Lung (tissue), 12 donors: Measurements from ENCODE around the gene GPS1. TPM values are rescaled to one million over a fixed set of nuclear protein-coding genes. Genes with fewer than 3 reads are reported as not detected.

Experiments
- ATAC-seq: fragments of 200-7000 bp; cut with Tn5 transposase; one replicate; pipeline ENCODE4 v1.9.1; 2020; ENCODE audit warnings: moderate number of reproducible peaks; ENCODE audit not compliant: insufficient read depth, low FRiP score
- DNase-seq, 3 donors: peaks; one replicate each; pipeline ENCODE4 v3.0.0-alpha.2; 2013 to 2017
- H3K27ac ChIP-seq, 2 donors: one replicate each; pipeline ENCODE4 v1.5.1; 2013; ENCODE audit warnings: mild to moderate bottlenecking in 2 of 2, moderate library complexity in 2 of 2, control low read depth in 1 of 2, inconsistent platforms in 1 of 2, low read depth in 1 of 2, low read length in 1 of 2
- H3K27me3 ChIP-seq, 3 donors: one replicate each; pipeline ENCODE4 v1.5.1; 2013; ENCODE audit warnings: low read length in 2 of 3; ENCODE audit not compliant: control insufficient read depth in 3 of 3, insufficient read depth in 3 of 3
- H3K36me3 ChIP-seq, 4 donors: one replicate each; pipeline ENCODE4 v1.5.1; 2013; ENCODE audit warnings: low read length in 4 of 4, mild to moderate bottlenecking in 1 of 4, moderate library complexity in 1 of 4; ENCODE audit not compliant: control insufficient read depth in 4 of 4, insufficient read depth in 4 of 4
- H3K4me1 ChIP-seq, 5 donors: one replicate each; pipeline ENCODE4 v1.5.1; 2013; ENCODE audit warnings: low read length in 5 of 5, mild to moderate bottlenecking in 2 of 5, moderate library complexity in 1 of 5; ENCODE audit not compliant: control insufficient read depth in 5 of 5, insufficient read depth in 5 of 5
- H3K4me3 ChIP-seq: one replicate; pipeline ENCODE4 v1.5.1; 2013; ENCODE audit warnings: mild to moderate bottlenecking, control low read depth, moderate library complexity
- H3K9ac ChIP-seq, 2 donors: one replicate each; pipeline ENCODE4 v1.5.1; 2013; ENCODE audit warnings: low read length in 2 of 2, control low read depth in 1 of 2; ENCODE audit not compliant: insufficient read depth in 1 of 2
- H3K9me3 ChIP-seq, 4 donors: one replicate each; pipeline ENCODE4 v1.5.1; 2013; ENCODE audit warnings: low read length in 3 of 4, mild to moderate bottlenecking in 1 of 4, moderate library complexity in 1 of 4; ENCODE audit not compliant: control insufficient read depth in 4 of 4, insufficient read depth in 3 of 4
- CTCF ChIP-seq: IDR thresholded peaks from 2 replicates; pipeline ENCODE4 v1.5.1; 2012; ENCODE audit warnings: mild to moderate bottlenecking; ENCODE audit errors: control extremely low read depth, extremely low read depth
- WGBS, 2 donors: extraction: QIAGEN DNeasy Blood & Tissue Kit; methylation state at CpG; one replicate each; pipeline ENCODE4 v1.1.7; 2013; 5-methylcytosine and 5-hydroxymethylcytosine counted together
- polyA plus RNA-seq, 2 donors: library from polyadenylated mRNA; stranded (reverse); fragments of 200-250 nt; gene quantifications; one replicate each; pipeline ENCODE4 v1.2.1, GENCODE V29; 2013
- total RNA-seq, 2 donors: library from RNA; depleted of rRNA in 1 of 2; stranded (reverse); fragments of >200 nt in 1 of 2; gene quantifications; one replicate each; pipeline ENCODE4 v1.2.1, GENCODE V29; 2014 to 2021
- donor health status: control.
- donor health status: control.
- donor health status: Bipolar disorder and iron deficiency.
- donor health status: healthy.
- donor health status: DM: yes; HTN: yes; CAD: no.

Gene GPS1
- total and polyA plus RNA-seq, 4 donors = 71.0 to 102 (median 89.4) TPM

- H3K4me1 ChIP-seq = no peaks in the 10 kb centered on the region
- no peak overlapping the region for H3K27ac ChIP-seq
- peaks cover 8 to 95% (median 22%) of the 10 kb centered on the region in 4 donors for H3K36me3 ChIP-seq
- ATAC-seq = no peak
- H3K4me3 ChIP-seq = no peak overlapping the region
- WGBS, 2 donors = 92 to 93% methylated on average over 29 of the region's 29 CpGs
- no peaks in the 10 kb centered on the region for H3K27me3 ChIP-seq
- no peaks in the 10 kb centered on the region for H3K9me3 ChIP-seq
- DNase-seq = no peak
- no peak overlapping the region for H3K9ac ChIP-seq
- TF ChIP-seq CTCF = no peak
Measured at GRCh38 chr17:82089723-82090548, 38.2 kb downstream of the GPS1 start.

GRCh38 chr17:82090549-82091263 is 39.0 kb downstream of the GPS1 start:
- H3K4me3 ChIP-seq = no peak overlapping the region
- H3K36me3 ChIP-seq = peaks cover 8 to 94% (median 22%) of the 10 kb centered on the region in 4 donors
- no peak overlapping the region for H3K9ac ChIP-seq
- no peak for TF ChIP-seq CTCF
- ATAC-seq (no peak), DNase-seq (no peak)
- H3K9me3 ChIP-seq = no peaks in the 10 kb centered on the region
- no peak overlapping the region for H3K27ac ChIP-seq
- 96 to 98% methylated on average over 29 of the region's 29 CpGs for WGBS, 2 donors
- H3K27me3 ChIP-seq = no peaks in the 10 kb centered on the region
- no peaks in the 10 kb centered on the region for H3K4me1 ChIP-seq

- Histone ChIP-seq H3K4me3 (no peak overlapping the region), H3K9me3 (no peaks in the 10 kb centered on the region), H3K27me3 (no peaks in the 10 kb centered on the region), H3K9ac (no peak overlapping the region), H3K27ac (no peak overlapping the region), H3K4me1 (peaks cover 0 to 6% (median 0%) of the 10 kb centered on the region in 5 donors), H3K36me3 (peaks cover 10 to 91% (median 20%) of the 10 kb centered on the region in 4 donors)
- no peak for ATAC-seq
- DNase-seq = no peak
- no peak for TF ChIP-seq CTCF
- 96 to 98% methylated on average over 34 to 37 of the region's 37 CpGs for WGBS, 2 donors
Measured at GRCh38 chr17:82091264-82092066, 39.8 kb downstream of the GPS1 start.
